Activated CD4-positive, alpha-beta memory T cell treated with anti-CD3 and anti-CD28 coated beads for 36 hours (primary cell): ENCODE data around the gene KLHL40. TPM values are rescaled to one million over a fixed set of nuclear protein-coding genes. Genes with fewer than 3 reads are reported as not detected.
A peak's percentile ranks its signal among the peaks of the same experiment; 100 is the strongest.

Experiments used
- CTCF ChIA-PET: fragments of 350-600 bp; sonication (Branson Sonifier 250); formaldehyde crosslinking; loops from one replicate; lab custom pipeline; 2021; ENCODE audit warnings: antibody characterized with exemption, inconsistent platforms; lab: Charles Lee
- POLR2A ChIA-PET: fragments of 350-600 bp; sonication (Branson Sonifier 250); formaldehyde crosslinking; loops from one replicate; lab custom pipeline; 2021; ENCODE audit warnings: antibody characterized with exemption; lab: Charles Lee
- DNase-seq: peaks from one replicate; pipeline ENCODE4 v3.0.0-alpha.2; 2020
- H3K27ac Mint-ChIP-seq: one replicate; pipeline ENCODE4 v1.8.0; 2021; ENCODE audit warnings: mixed read lengths
- H3K27me3 Mint-ChIP-seq: one replicate; pipeline ENCODE4 v1.8.0; 2021; ENCODE audit warnings: mixed read lengths
- H3K36me3 Mint-ChIP-seq: one replicate; pipeline ENCODE4 v1.8.0; 2021; ENCODE audit warnings: mixed read lengths
- H3K4me1 Mint-ChIP-seq: one replicate; pipeline ENCODE4 v1.8.0; 2021; ENCODE audit warnings: low read depth, mixed read lengths
- H3K4me3 Mint-ChIP-seq: one replicate; pipeline ENCODE4 v1.8.0; 2021; ENCODE audit warnings: mild to moderate bottlenecking, mixed read lengths
- H3K9me3 Mint-ChIP-seq: one replicate; pipeline ENCODE4 v1.8.0; 2021; ENCODE audit warnings: mixed read lengths
- intact Hi-C: fragments of 100-400 bp; cut with micrococcal nuclease; formaldehyde crosslinking; loops from one replicate; pipeline ENCODE4 v1.15.1; 2023
- total RNA-seq, 2 experiments: library from RNA; stranded (reverse); gene quantifications; one replicate each; pipeline ENCODE4 v1.2.3, GENCODE V29; 2021

KLHL40 gene
- total RNA-seq, 2 experiments from 2014 or later, result not detected

DNA sequence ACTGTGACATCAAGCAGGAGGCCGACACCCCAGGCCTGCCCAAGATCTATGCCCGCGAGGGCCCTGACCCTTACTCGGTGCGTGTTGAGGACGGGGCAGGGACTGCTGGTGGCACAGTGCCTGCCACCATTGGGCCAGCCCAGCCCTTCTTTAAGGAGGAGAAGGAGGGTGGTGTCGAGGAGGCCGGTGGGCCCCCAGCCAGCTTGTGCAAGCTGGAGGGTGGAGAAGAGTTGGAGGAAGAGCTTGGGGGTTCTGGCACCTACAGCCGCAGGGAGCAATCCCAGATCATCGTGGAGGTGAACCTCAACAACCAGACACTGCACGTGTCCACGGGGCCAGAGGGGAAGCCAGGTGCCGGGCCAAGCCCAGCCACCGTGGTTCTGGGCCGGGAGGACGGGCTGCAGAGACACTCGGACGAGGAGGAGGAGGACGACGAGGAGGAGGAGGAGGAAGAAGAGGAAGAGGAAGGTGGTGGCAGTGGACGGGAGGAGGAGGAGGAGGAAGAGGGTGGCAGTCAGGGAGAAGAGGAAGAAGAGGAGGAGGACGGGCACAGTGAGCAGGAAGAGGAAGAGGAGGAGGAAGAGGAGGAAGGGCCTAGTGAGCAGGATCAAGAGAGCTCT, 26.5 kb upstream of the KLHL40 start:
- no peak overlapping the region for H3K4me3 Mint-ChIP-seq
- H3K36me3 Mint-ChIP-seq, result no peaks in the 10 kb centered on the region
- peaks cover 1% of the 10 kb centered on the region for H3K4me1 Mint-ChIP-seq
- no peaks in the 10 kb centered on the region for H3K9me3 Mint-ChIP-seq
- intact Hi-C loops, result no loop called here
- H3K27ac Mint-ChIP-seq, result no peak overlapping the region
- ChIA-PET POLR2A (no interaction called here), CTCF (interaction anchor here (1.4 kb wide), 1 partner anchor 11 kb away, joined by 5 read pairs; no protein-coding TSS in a partner anchor)
- DNase-seq, result no peak
- H3K27me3 Mint-ChIP-seq, result no peaks in the 10 kb centered on the region

DNA sequence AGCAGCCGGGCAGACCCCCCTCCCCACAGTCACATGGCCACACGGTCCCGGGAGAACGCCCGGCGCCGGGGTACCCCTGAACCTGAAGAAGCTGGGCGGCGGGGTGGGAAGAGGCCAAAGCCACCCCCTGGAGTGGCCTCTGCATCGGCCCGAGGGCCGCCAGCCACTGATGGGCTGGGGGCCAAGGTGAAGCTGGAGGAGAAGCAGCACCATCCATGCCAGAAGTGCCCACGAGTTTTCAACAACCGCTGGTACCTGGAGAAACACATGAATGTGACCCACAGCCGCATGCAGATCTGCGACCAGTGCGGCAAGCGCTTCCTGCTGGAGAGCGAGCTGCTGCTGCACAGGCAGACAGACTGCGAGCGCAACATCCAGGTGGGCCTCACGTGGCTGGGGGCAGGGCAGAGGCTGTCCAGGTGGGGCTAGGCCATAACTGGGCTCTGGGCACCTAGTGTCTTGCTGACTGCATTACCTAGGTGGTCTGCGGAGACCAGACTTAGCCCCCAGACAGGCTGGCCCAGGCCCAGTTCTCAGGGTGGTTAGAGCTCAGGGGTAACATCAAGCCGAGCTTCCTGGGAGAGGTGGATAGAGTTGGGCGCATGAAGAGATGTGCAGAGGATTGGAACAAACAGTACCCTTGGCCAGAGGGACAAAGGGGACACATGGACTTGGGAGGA, 25.7 kb upstream of the KLHL40 start:
- ChIA-PET POLR2A (no interaction called here), CTCF (interaction anchor here (1.4 to 2.2 kb wide), 2 partner anchors 11 to 85 kb away, joined by 5 to 15 read pairs; no protein-coding TSS in a partner anchor)
- H3K27me3 Mint-ChIP-seq, result no peaks in the 10 kb centered on the region
- no peak overlapping the region for H3K27ac Mint-ChIP-seq
- DNase-seq, result no peak
- H3K9me3 Mint-ChIP-seq, result no peaks in the 10 kb centered on the region
- no peak overlapping the region for H3K4me3 Mint-ChIP-seq
- intact Hi-C loops, result no loop called here
- no peaks in the 10 kb centered on the region for H3K4me1 Mint-ChIP-seq
- no peaks in the 10 kb centered on the region for H3K36me3 Mint-ChIP-seq

DNA sequence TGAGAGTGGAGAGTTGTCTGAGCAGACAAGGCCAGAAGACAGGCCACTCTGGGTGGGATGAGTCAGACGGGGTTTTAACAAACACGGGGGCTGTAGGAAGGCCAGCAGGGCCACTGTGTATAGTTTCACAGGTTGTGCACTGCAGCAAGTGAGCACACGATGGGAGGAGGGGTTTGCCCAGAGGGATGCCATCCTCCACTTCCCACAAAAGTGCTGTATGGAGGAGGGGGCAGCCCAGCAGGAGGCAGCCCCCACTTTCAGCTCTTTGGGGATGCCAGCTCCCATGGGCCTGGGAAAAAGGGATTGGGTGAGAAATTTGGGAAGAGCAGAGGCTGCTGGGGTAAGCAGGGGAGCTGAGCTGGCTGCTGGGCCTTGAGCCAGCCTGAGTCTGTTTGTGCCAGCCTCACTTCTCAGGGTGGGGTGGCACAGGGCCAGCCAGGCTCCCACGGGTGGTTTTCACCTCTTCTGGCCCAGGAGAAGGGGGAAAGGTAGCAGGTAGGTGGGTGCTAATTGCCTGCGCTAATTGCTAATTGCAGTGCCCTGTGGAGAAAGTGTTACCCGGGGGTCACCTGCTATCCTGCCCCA, 25.1 kb upstream of the KLHL40 start:
- intact Hi-C loops, result no loop called here
- Mint-ChIP-seq H3K9me3 (no peaks in the 10 kb centered on the region), H3K4me3 (no peak overlapping the region), H3K4me1 (no peaks in the 10 kb centered on the region), H3K36me3 (no peaks in the 10 kb centered on the region), H3K27me3 (no peaks in the 10 kb centered on the region), H3K27ac (no peak overlapping the region)
- DNase-seq, result no peak
- ChIA-PET POLR2A (no interaction called here), CTCF (interaction anchor here (1.4 to 2.2 kb wide), 3 partner anchors 12 to 84 kb away, joined by 5 to 15 read pairs (median 8); no protein-coding TSS in a partner anchor)

GRCh38 chr3:42660898-42661297, 24.4 kb upstream of the KLHL40 start:
- no peaks in the 10 kb centered on the region for H3K9me3 Mint-ChIP-seq

DNA sequence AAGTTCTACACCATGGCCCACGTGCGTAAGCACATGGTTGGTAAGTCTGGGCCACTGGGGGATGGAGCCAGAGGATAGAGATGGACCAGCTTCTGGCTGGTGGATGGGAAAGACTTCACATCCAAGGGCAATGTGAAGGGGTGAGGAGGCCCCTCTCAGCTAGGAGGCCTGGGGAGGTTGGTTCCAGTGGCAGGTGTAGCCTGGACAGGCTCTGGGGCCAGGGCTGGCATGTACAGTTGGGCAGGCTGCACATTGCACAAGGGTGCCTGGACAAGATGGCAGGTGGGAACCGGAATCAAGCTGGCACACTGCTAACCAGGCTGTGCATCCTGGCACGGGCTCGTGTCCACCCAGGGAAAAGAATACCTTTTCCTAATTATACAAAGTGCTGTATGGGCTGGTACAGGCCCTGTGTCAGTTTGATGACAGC, 23.7 kb upstream of the KLHL40 start:
- Mint-ChIP-seq H3K4me1 (no peaks in the 10 kb centered on the region), H3K9me3 (no peaks in the 10 kb centered on the region), H3K27me3 (no peaks in the 10 kb centered on the region), H3K27ac (no peak overlapping the region), H3K4me3 (no peak overlapping the region), H3K36me3 (no peaks in the 10 kb centered on the region)
- ChIA-PET CTCF (interaction anchor here (0.8 to 2.2 kb wide), 5 partner anchors 8 to 95 kb away, joined by 3 to 15 read pairs (median 5); no protein-coding TSS in a partner anchor), POLR2A (no interaction called here)
- intact Hi-C loops, result no loop called here
- DNase-seq, result no peak

More at GRCh38 chr3:42660898-42661297, 24.4 kb upstream of the KLHL40 start:
- POLR2A ChIA-PET, result no interaction called here
- CTCF ChIA-PET, result interaction anchor here (0.8 to 2.2 kb wide), 5 partner anchors 9 to 96 kb away, joined by 3 to 15 read pairs (median 5); no protein-coding TSS in a partner anchor
- intact Hi-C loops, result no loop called here
- Mint-ChIP-seq H3K36me3 (no peaks in the 10 kb centered on the region), H3K27me3 (no peaks in the 10 kb centered on the region), H3K4me1 (no peaks in the 10 kb centered on the region), H3K4me3 (no peak overlapping the region), H3K27ac (no peak overlapping the region)
- peak; percentile 45 for DNase-seq

DNA sequence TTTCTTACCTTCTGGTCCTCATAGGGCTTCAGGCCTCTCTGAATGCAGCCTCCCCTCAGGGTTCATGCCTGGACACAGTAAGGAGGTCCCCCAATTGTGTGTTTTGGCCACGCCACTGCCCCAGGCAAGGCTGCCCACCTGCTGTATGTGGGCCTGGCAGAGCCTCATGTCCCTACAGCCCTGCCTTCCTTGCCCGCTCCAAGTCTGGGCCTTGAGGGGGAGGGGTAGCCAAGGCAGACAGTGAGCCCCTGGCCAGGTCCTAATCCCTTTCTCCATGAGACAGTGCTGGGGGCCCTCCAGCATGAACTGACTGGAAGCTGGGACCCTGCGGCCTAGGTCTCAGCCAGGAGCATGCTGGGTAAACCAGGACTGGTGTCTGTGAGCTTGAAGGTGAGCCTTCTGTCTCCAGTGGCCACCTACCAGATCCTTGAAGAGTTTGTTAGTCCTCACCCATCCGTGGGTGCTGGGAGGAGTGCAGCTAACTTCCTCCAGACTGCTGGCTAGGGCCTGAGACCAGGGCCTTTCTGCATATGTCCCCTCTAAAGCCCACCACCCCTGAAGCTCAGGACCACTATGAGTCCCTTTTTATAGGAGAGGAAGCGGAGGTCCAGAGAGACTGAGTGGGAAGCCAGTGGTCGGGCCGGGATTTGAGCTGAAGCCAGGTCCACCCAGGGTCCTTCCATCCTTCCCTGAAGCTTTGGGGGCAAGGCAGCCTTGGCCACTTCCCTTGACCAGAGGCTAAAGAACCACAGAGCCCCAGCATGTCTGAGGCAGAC, 23.1 kb upstream of the KLHL40 start:
- H3K4me1 Mint-ChIP-seq, result no peaks in the 10 kb centered on the region
- intact Hi-C loops, result no loop called here
- POLR2A ChIA-PET, result no interaction called here
- no peaks in the 10 kb centered on the region for H3K9me3 Mint-ChIP-seq
- CTCF ChIA-PET, result interaction anchor here (0.9 to 1.8 kb wide), 3 partner anchors 80 to 94 kb away, joined by 3 to 8 read pairs (median 5); no protein-coding TSS in a partner anchor
- no peak for DNase-seq
- no peaks in the 10 kb centered on the region for H3K36me3 Mint-ChIP-seq
- no peaks in the 10 kb centered on the region for H3K27me3 Mint-ChIP-seq
- H3K4me3 Mint-ChIP-seq, result no peak overlapping the region
- H3K27ac Mint-ChIP-seq, result no peak overlapping the region

GRCh38 chr3:42662813-42663535, 22.4 kb upstream of the KLHL40 start:
- Mint-ChIP-seq H3K4me3 (no peak overlapping the region), H3K27ac (no peak overlapping the region), H3K27me3 (no peaks in the 10 kb centered on the region), H3K9me3 (no peaks in the 10 kb centered on the region), H3K4me1 (no peaks in the 10 kb centered on the region), H3K36me3 (no peaks in the 10 kb centered on the region)
- ChIA-PET CTCF (interaction anchor here (0.9 kb wide), 1 partner anchor 82 kb away, joined by 3 read pairs; no protein-coding TSS in a partner anchor), POLR2A (no interaction called here)
- no peak for DNase-seq
- intact Hi-C loops, result no loop called here

GRCh38 chr3:42663581-42664437, 21.5 kb upstream of the KLHL40 start:
- ChIA-PET POLR2A (no interaction called here), CTCF (no interaction called here)
- peaks cover 2% of the 10 kb centered on the region for H3K27me3 Mint-ChIP-seq
- H3K4me3 Mint-ChIP-seq, result no peak overlapping the region
- no peaks in the 10 kb centered on the region for H3K36me3 Mint-ChIP-seq
- no peaks in the 10 kb centered on the region for H3K4me1 Mint-ChIP-seq
- no peak for DNase-seq
- H3K27ac Mint-ChIP-seq, result no peak overlapping the region
- no peaks in the 10 kb centered on the region for H3K9me3 Mint-ChIP-seq
- intact Hi-C loops, result no loop called here

DNA sequence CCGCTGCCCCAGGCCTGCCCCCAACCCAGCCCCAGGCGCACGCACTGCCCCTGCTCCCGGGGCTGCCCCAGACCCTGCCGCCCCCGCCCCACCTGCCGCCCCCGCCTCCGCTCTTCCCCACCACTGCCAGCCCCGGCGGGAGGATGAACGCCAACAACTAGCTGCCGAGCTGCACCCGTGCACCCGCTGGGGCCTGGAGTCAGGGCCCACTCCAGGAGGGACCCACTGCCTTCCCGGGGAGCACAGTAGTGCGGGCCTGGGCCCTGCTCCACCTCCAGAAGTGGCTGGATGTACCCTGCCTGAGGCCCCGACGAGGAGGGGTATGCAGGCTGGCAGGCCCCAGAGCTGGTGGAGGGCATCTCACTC, 20.9 kb upstream of the KLHL40 start:
- peaks cover 2% of the 10 kb centered on the region for H3K27me3 Mint-ChIP-seq
- intact Hi-C loops, result no loop called here
- no peaks in the 10 kb centered on the region for H3K36me3 Mint-ChIP-seq
- no peak overlapping the region for H3K4me3 Mint-ChIP-seq
- ChIA-PET POLR2A (no interaction called here), CTCF (no interaction called here)
- H3K4me1 Mint-ChIP-seq, result no peaks in the 10 kb centered on the region
- DNase-seq, result no peak
- no peak overlapping the region for H3K27ac Mint-ChIP-seq
- H3K9me3 Mint-ChIP-seq, result no peaks in the 10 kb centered on the region

GRCh38 chr3:42665050-42665878, 20.1 kb upstream of the KLHL40 start:
- no peak for DNase-seq
- POLR2A ChIA-PET, result no interaction called here
- no peaks in the 10 kb centered on the region for H3K4me1 Mint-ChIP-seq
- peaks cover 2% of the 10 kb centered on the region for H3K27me3 Mint-ChIP-seq
- intact Hi-C loops, result no loop called here
- H3K36me3 Mint-ChIP-seq, result no peaks in the 10 kb centered on the region
- no peak overlapping the region for H3K4me3 Mint-ChIP-seq
- H3K27ac Mint-ChIP-seq, result no peak overlapping the region
- no peaks in the 10 kb centered on the region for H3K9me3 Mint-ChIP-seq
- CTCF ChIA-PET, result no interaction called here
